T-helper 17 cell (primary cell): ENCODE data around the gene KIZ. TPM values are rescaled to one million over a fixed set of nuclear protein-coding genes. Genes with fewer than 3 reads are reported as not detected.
A peak's percentile ranks its signal among the peaks of the same experiment; 100 is the strongest.
"Not testable (repeated sequence)": the region's sequence is repeated elsewhere in the genome, so short reads cannot be mapped to it uniquely, and the experiment has no call there.

Experiments used
- ATAC-seq: fragments of 150-1000 bp; cut with Tn5 transposase; 2 replicates; pipeline ENCODE4 v1.10.0; 2021; ENCODE audit warnings: mild to moderate bottlenecking, moderate library complexity
- DNase-seq, 3 donors: peaks; one replicate each; pipeline versions ENCODE4 v3.0.0 to v3.0.0-alpha.2; 2020 to 2021
- H3K9me3 ChIP-seq: one replicate; pipeline ENCODE4 v1.7.0; 2013; ENCODE audit warnings: low read length, mild to moderate bottlenecking; ENCODE audit not compliant: control insufficient read depth, poor library complexity, severe bottlenecking
- H3K27ac Mint-ChIP-seq: one replicate; pipeline ENCODE4 v1.8.0; 2022; ENCODE audit warnings: mild to moderate bottlenecking, moderate library complexity, mixed read lengths
- H3K27me3 Mint-ChIP-seq: one replicate; pipeline ENCODE4 v1.8.0; 2022; ENCODE audit warnings: mixed read lengths
- H3K36me3 Mint-ChIP-seq: one replicate; pipeline ENCODE4 v1.8.0; 2022; ENCODE audit warnings: low read depth, mixed read lengths
- H3K4me1 Mint-ChIP-seq: one replicate; pipeline ENCODE4 v1.8.0; 2022; ENCODE audit warnings: mild to moderate bottlenecking, mixed read lengths
- H3K4me3 Mint-ChIP-seq: one replicate; pipeline ENCODE4 v1.8.0; 2022; ENCODE audit warnings: mild to moderate bottlenecking, moderate library complexity, mixed read lengths
- total RNA-seq, 4 donors: library from RNA in 2 of 4; stranded (reverse) in 2 of 4; gene quantifications; one replicate each; pipeline ENCODE4 v1.2.3 and lab custom pipeline; 2022 to 2026

Gene KIZ
- total RNA-seq, 2 donors from 2014 or later = 23.0 to 26.9 TPM

- Mint-ChIP-seq H3K36me3 (peaks cover 2% of the 10 kb centered on the region), H3K4me1 (peaks cover 6% of the 10 kb centered on the region), H3K4me3 (no peak overlapping the region), H3K27me3 (no peaks in the 10 kb centered on the region), H3K27ac (no peak overlapping the region)
- DNase-seq (peak; percentile 26 to 51 (median 37)), ATAC-seq (peak; percentile 81)
- no peaks in the 10 kb centered on the region for H3K9me3 ChIP-seq
These were observed 109.9 kb downstream of the KIZ start for GRCh38 chr20:21235484-21236445.

DNA sequence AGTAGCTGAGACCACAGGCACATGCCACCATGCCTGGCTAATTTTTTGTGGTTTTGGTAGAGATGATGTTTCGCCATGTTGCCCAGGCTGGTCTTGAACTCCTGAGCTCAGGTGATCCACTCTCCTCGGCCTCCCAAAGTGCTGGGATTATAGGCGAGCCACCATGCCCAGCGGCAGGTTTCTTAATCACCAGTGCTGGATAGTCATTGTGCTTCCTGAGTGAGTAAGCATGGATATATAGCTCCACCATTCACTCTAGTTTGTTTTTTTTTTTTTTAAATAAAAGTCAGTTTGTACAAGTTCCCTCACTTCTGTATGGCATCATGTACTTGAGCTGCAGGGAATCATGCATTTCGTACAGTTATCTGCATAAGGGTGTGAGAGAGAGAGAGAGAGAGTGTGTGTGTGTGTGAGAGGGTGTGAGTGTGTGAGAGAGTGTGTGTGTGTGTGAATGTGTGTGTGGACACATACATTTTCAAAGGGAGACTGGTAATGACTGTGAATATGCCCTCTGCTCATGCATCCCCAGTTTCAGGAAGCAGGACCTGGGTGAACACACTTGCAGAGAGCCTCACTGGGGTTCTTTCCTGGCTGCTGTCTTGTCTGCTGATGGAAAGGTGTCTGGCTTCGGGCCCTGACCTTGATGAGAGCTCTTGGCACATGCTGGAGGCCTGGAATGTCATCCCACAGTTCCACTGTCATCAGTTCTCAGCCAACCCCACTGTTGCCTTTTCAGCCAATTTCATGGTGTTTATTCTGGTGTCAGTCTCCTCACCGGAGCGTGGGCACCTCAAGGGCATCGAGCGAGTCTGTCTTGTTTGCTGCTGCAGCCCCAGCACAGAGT lies 112.3 kb downstream of the KIZ start:
- Mint-ChIP-seq H3K4me1 (peaks cover 8% of the 10 kb centered on the region), H3K27me3 (no peaks in the 10 kb centered on the region), H3K36me3 (peaks cover 2% of the 10 kb centered on the region), H3K4me3 (no peak overlapping the region), H3K27ac (no peak overlapping the region)
- ATAC-seq (no peak), DNase-seq (no peak)
- H3K9me3 ChIP-seq = no peaks in the 10 kb centered on the region

DNA sequence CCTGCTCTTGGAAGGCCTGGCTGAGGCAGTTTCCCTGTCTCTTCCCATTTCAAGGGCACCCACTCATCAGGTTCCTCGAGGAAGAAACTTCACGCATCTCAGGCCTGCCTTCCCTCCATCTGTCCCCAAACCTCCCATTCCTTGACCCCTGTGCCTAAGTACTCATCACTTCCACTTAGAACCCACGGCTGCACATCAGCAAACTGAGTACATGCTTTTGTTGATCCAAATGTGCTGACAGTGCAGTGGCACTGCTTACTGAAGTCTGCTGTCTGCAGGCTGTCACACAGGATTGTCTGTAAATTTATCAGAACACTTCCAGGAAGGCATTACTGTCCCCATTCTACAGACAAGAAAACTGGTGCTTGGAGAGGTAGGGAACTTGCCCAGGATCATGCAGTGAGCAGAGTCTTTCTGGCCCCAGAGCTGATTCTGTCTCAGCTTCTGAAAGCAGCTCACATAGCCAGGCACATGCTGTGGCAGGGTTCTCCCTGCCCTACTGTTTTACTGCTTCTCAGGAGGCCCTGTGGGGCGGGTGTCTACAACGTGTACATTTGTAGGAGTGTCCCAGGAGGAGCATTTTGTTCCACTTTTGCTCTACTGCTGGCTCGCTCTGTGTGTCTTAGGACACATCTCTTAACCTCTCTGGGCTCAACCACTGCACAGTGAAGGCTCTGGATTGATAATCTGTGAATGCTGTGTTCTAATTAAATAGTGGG lies 113.1 kb downstream of the KIZ start:
- H3K27ac Mint-ChIP-seq = no peak overlapping the region
- H3K9me3 ChIP-seq = no peaks in the 10 kb centered on the region
- H3K27me3 Mint-ChIP-seq = no peaks in the 10 kb centered on the region
- peaks cover 8% of the 10 kb centered on the region for H3K4me1 Mint-ChIP-seq
- no peak overlapping the region for H3K4me3 Mint-ChIP-seq
- no peak for DNase-seq
- no peak for ATAC-seq
- peaks cover 2% of the 10 kb centered on the region for H3K36me3 Mint-ChIP-seq

DNA sequence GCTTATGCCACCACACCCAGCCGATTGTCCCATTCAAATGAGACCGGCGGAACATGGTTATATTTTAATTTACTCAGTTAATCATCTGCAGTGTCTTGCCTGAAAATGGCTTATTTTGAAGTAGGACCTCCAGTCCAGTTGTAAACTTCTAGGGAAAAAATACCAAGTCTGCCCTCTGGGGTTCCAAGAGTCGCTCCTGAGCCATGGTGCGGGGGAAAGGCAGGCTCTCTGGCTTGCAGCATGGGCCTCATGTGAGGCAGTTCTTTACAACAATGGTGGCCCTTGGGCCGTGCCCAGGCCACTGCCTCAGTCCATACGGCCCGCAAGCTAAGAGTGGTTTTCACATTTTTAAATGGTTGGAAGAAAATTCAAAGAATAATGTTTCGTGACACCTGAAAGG lies 114.5 kb downstream of the KIZ start:
- H3K36me3 Mint-ChIP-seq = peaks cover 8% of the 10 kb centered on the region
- ATAC-seq (no peak), DNase-seq (no peak)
- no peaks in the 10 kb centered on the region for H3K9me3 ChIP-seq
- H3K27me3 Mint-ChIP-seq = no peaks in the 10 kb centered on the region
- H3K4me3 Mint-ChIP-seq = no peak overlapping the region
- no peak overlapping the region for H3K27ac Mint-ChIP-seq
- peaks cover 8% of the 10 kb centered on the region for H3K4me1 Mint-ChIP-seq

- no peaks in the 10 kb centered on the region for H3K9me3 ChIP-seq
- ATAC-seq (no peak), DNase-seq (no peak)
- Mint-ChIP-seq H3K4me1 (peaks cover 4% of the 10 kb centered on the region), H3K4me3 (no peak overlapping the region), H3K36me3 (peaks cover 11% of the 10 kb centered on the region), H3K27me3 (no peaks in the 10 kb centered on the region), H3K27ac (no peak overlapping the region)
These were observed 115.5 kb downstream of the KIZ start for GRCh38 chr20:21241406-21241805.

- Mint-ChIP-seq H3K4me3 (no peak overlapping the region), H3K36me3 (peaks cover 11% of the 10 kb centered on the region)
- no peak for ATAC-seq
These were observed 117.9 kb downstream of the KIZ start for GRCh38 chr20:21243811-21244210.

DNA sequence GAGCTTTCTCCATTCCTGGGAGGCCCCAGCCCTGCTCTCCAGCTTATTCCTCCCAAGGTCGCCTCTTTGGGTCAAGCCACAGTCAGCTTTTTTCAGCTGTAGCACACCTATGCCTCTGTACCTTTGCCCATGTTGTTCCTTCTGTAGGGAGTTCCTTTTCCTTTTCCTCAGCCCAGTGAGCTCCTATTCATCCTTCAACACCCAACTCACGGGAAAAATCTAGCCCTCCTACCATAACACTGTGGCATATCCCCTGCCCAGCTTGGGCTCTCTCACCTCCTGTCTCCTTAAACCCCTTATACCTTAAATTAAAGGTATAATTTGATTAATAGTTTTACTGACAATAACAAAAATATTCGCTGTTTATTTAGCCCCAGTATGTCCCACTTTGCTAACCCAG lies 118.9 kb downstream of the KIZ start:
- Mint-ChIP-seq H3K4me3 (no peak overlapping the region), H3K27me3 (no peaks in the 10 kb centered on the region), H3K27ac (peak overlapping the region; percentile 24), H3K36me3 (peaks cover 9% of the 10 kb centered on the region), H3K4me1 (peaks cover 2% of the 10 kb centered on the region)
- H3K9me3 ChIP-seq = no peaks in the 10 kb centered on the region
- no peak for DNase-seq
- no peak for ATAC-seq

More at GRCh38 chr20:21243811-21244210, 117.9 kb downstream of the KIZ start:
- DNase-seq = no peak
- Mint-ChIP-seq H3K27ac (no peak overlapping the region), H3K4me1 (peaks cover 4% of the 10 kb centered on the region), H3K27me3 (no peaks in the 10 kb centered on the region)
- H3K9me3 ChIP-seq = no peaks in the 10 kb centered on the region

DNA sequence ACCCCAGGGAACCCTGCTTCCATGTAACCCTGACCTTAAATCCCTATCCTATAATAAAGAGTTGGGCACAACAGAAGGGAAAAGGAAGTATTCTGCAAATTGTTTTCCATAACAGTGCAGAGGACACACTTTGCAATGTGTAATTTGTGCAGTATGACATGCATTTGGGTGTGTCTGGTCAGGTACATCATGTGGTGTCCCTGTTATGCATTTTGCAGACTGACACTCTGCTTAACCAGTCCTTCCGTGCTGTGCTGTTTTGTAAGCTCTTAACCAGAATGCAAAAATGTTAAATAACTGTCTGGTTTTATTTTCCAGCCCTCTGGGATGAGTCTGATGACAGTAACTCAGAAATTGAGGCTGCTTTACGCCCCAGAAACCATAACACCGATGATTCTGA lies 120.3 kb downstream of the KIZ start:
- no peaks in the 10 kb centered on the region for H3K9me3 ChIP-seq
- DNase-seq = no peak
- no peak overlapping the region for H3K4me3 Mint-ChIP-seq
- H3K36me3 Mint-ChIP-seq = peaks cover 9% of the 10 kb centered on the region
- no peak for ATAC-seq
- H3K27ac Mint-ChIP-seq = no peak overlapping the region
- no peaks in the 10 kb centered on the region for H3K27me3 Mint-ChIP-seq
- peaks cover 2% of the 10 kb centered on the region for H3K4me1 Mint-ChIP-seq

- not testable (repeated sequence) for H3K27ac Mint-ChIP-seq, H3K9me3 ChIP-seq, H3K4me3 Mint-ChIP-seq, H3K27me3 Mint-ChIP-seq, H3K4me1 Mint-ChIP-seq, H3K36me3 Mint-ChIP-seq, DNase-seq, ATAC-seq
These were observed 121.8 kb downstream of the KIZ start for GRCh38 chr20:21247603-21248095.

DNA sequence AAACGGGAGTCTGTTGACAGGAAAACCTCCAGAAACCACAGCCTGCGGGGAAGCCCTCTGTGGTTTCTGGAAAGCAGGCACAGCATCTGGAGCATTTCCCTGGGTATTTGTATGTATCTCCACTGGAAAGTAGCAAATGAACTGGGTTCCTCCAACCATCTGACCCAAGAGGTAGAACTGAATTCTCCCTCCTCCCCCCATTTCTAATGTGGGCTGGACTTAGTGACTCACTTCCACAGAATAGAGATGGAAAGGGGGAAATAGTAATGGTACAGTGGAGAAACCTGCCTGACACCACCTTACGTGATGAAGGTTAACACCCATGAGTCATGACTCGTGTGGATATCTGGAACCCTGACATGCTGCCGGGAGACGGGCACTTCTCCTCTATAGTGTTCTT lies 125.4 kb downstream of the KIZ start:
- peaks cover 5% of the 10 kb centered on the region for H3K27me3 Mint-ChIP-seq
- DNase-seq (no peak), ATAC-seq (no peak)
- no peaks in the 10 kb centered on the region for H3K9me3 ChIP-seq
- H3K27ac Mint-ChIP-seq = no peak overlapping the region
- H3K36me3 Mint-ChIP-seq = no peaks in the 10 kb centered on the region
- no peak overlapping the region for H3K4me3 Mint-ChIP-seq
- H3K4me1 Mint-ChIP-seq = no peaks in the 10 kb centered on the region

- Mint-ChIP-seq H3K4me3 (no peak overlapping the region), H3K36me3 (no peaks in the 10 kb centered on the region), H3K4me1 (no peaks in the 10 kb centered on the region), H3K27ac (no peak overlapping the region), H3K27me3 (peaks cover 5% of the 10 kb centered on the region)
- ATAC-seq (no peak), DNase-seq (no peak)
- no peaks in the 10 kb centered on the region for H3K9me3 ChIP-seq
These were observed 131.3 kb downstream of the KIZ start for GRCh38 chr20:21257192-21257591.

GRCh38 chr20:21258411-21258810 lies 132.5 kb downstream of the KIZ start:
- Mint-ChIP-seq H3K36me3 (no peaks in the 10 kb centered on the region), H3K27ac (no peak overlapping the region), H3K4me1 (no peaks in the 10 kb centered on the region), H3K27me3 (peaks cover 16% of the 10 kb centered on the region), H3K4me3 (no peak overlapping the region)
- no peak for ATAC-seq
- DNase-seq = no peak
- H3K9me3 ChIP-seq = no peaks in the 10 kb centered on the region

- Mint-ChIP-seq H3K27me3 (peaks cover 21% of the 10 kb centered on the region), H3K4me1 (no peaks in the 10 kb centered on the region), H3K27ac (no peak overlapping the region), H3K4me3 (no peak overlapping the region), H3K36me3 (no peaks in the 10 kb centered on the region)
- ATAC-seq = no peak
- DNase-seq = no peak
- H3K9me3 ChIP-seq = no peaks in the 10 kb centered on the region
These were observed 133.5 kb downstream of the KIZ start for GRCh38 chr20:21259346-21259745.
